Panc1 (cell line): ENCODE data around the gene LRMDA. TPM values are rescaled to one million over a fixed set of nuclear protein-coding genes. Genes with fewer than 3 reads are reported as not detected.

Experiments used
- ATAC-seq: fragments of 200-7000 bp; cut with Tn5 transposase; 2 replicates; pipeline ENCODE4 v1.9.1; 2020; ENCODE audit warnings: mild to moderate bottlenecking, moderate library complexity
- BruUV-seq: library from RNA; stranded (reverse); fragments of 400-500 nt; replicated peaks from 2 replicates; lab custom pipeline; 2021; lab: Mats Ljungman, UMichigan
- CTCF ChIA-PET: fragments of 300-600 bp; sonication (Branson Sonifier 250); formaldehyde crosslinking; loops from one replicate; lab custom pipeline; 2022; ENCODE audit warnings: antibody characterized with exemption; lab: Charles Lee
- POLR2A ChIA-PET: fragments of 300-600 bp; sonication (Branson Sonifier 250); formaldehyde crosslinking; loops from one replicate; lab custom pipeline; 2022; ENCODE audit warnings: antibody characterized with exemption; lab: Charles Lee
- DNase-seq: peaks from one replicate; pipeline ENCODE4 v3.0.0-alpha.2; 2010; ENCODE audit warnings: low read depth, low spot score
- H3K27ac ChIP-seq: 2 replicates; pipeline ENCODE4 v1.5.1; 2011; ENCODE audit warnings: mild to moderate bottlenecking, low read length, inconsistent platforms
- H3K27me3 ChIP-seq: fragments of 200-500 bp; sonication (Bioruptor generic); 2 replicates; pipeline ENCODE4 v1.6.0; 2014; ENCODE audit warnings: low read length, inconsistent platforms; ENCODE audit not compliant: control insufficient read depth, insufficient read depth
- H3K36me3 ChIP-seq: fragments of 200-500 bp; sonication (Bioruptor generic); 2 replicates; pipeline ENCODE4 v1.5.1; 2014; ENCODE audit warnings: inconsistent platforms, mild to moderate bottlenecking, low read length, moderate library complexity; ENCODE audit not compliant: control insufficient read depth, insufficient read depth
- H3K4me1 ChIP-seq: 2 replicates; pipeline ENCODE4 v1.5.1; 2011; ENCODE audit warnings: inconsistent platforms, mild to moderate bottlenecking, low read length, moderate library complexity; ENCODE audit not compliant: control insufficient read depth, insufficient read depth
- H3K4me3 ChIP-seq, 2 experiments: 2 replicates each; pipeline ENCODE4 v1.5.1; 2011 to 2012; ENCODE audit warnings: low read depth in 2 of 2, low read length in 2 of 2, mild to moderate bottlenecking in 2 of 2, inconsistent platforms in 1 of 2, moderate library complexity in 1 of 2
- H3K9me3 ChIP-seq: fragments of 200-500 bp; sonication (Bioruptor generic); 2 replicates; pipeline ENCODE4 v1.5.1; 2014; ENCODE audit warnings: low read depth, mild to moderate bottlenecking, inconsistent platforms, low read length, moderate library complexity; ENCODE audit not compliant: control insufficient read depth, insufficient read depth
- CTCF ChIP-seq: fragments of 450-650 bp; IDR thresholded peaks from 2 replicates; pipeline ENCODE4 v1.5.1; 2017; ENCODE audit warnings: mild to moderate bottlenecking
- POLR2AphosphoS5 ChIP-seq: IDR thresholded peaks from 2 replicates; pipeline ENCODE4 v1.6.1; 2012; ENCODE audit warnings: mild to moderate bottlenecking, low read depth, low read length, moderate library complexity
- REST ChIP-seq, 2 experiments: IDR thresholded peaks; 2 replicates each; pipeline ENCODE4 v1.6.1; 2011 to 2012; ENCODE audit warnings: low read depth in 2 of 2, control low read depth in 1 of 2, low read length in 1 of 2, mild to moderate bottlenecking in 1 of 2, moderate library complexity in 1 of 2; ENCODE audit not compliant: insufficient read depth in 1 of 2
- SIN3A ChIP-seq: IDR thresholded peaks from 2 replicates; pipeline ENCODE4 v1.6.1; 2012; ENCODE audit warnings: low read depth, mild to moderate bottlenecking, low read length, moderate library complexity, borderline replicate concordance; ENCODE audit not compliant: insufficient read depth
- TCF7L2 ChIP-seq: IDR thresholded peaks from 2 replicates; pipeline ENCODE4 v1.6.1; 2011; ENCODE audit warnings: mild to moderate bottlenecking, low read depth, low read length, inconsistent platforms
- in situ Hi-C: cut with HindIII; loops from 2 replicates; pipeline ENCODE4 v1.10.0; 2016; ENCODE audit warnings: low sequenced_read_pairs, low pct_unique_long_range_greater_than_20kb
- intact Hi-C: fragments of 100-400 bp; cut with micrococcal nuclease; formaldehyde crosslinking; loops from one replicate; pipeline ENCODE4 v1.10.0; 2022; ENCODE audit not compliant: unreplicated experiment
- total RNA-seq: library from RNA; stranded (reverse); gene quantifications from one replicate; pipeline ENCODE4 v1.2.1, GENCODE V29; 2021; ENCODE audit not compliant: unreplicated experiment

LRMDA gene
- total RNA-seq, 1 experiment from 2014 or later, result 1.2 TPM

GRCh38 chr10:75553550-75553949 is 122.1 kb downstream of the LRMDA start:
- POLR2A ChIA-PET, result no interaction called here
- H3K36me3 ChIP-seq, result no peaks in the 10 kb centered on the region
- H3K27ac ChIP-seq, result no peak overlapping the region
- TF ChIP-seq TCF7L2, result no peak
- no peak for TF ChIP-seq CTCF
- no peak for TF ChIP-seq SIN3A
- TF ChIP-seq POLR2AphosphoS5, result no peak
- TF ChIP-seq REST (IDR thresholded peaks at IDR 0.05; ENCODE audit: insufficient read depth in 1 of 2, low read depth in 2 of 2, low read length in 1 of 2), result no peak
- BruUV-seq, result no TSS peak
- no peaks in the 10 kb centered on the region for H3K27me3 ChIP-seq
- H3K4me3 ChIP-seq, result no peak overlapping the region
- intact Hi-C loops (no loop called here), in situ Hi-C loops (no loop called here)
- no peak for ATAC-seq
- CTCF ChIA-PET, result no interaction called here
- DNase-seq, result no peak
- H3K4me1 ChIP-seq, result no peaks in the 10 kb centered on the region
- H3K9me3 ChIP-seq, result 0 out of 2 replicates have a peak, but pooled peaks cover 3% of the 10 kb centered on the region

GRCh38 chr10:75555323-75555722 is 123.9 kb downstream of the LRMDA start:
- H3K27me3 ChIP-seq, result no peaks in the 10 kb centered on the region
- ChIA-PET CTCF (no interaction called here), POLR2A (interaction anchor here (0.6 kb wide), 1 partner anchor 750 kb away, joined by 3 read pairs; no protein-coding TSS in a partner anchor)
- H3K4me3 ChIP-seq, result no peak overlapping the region
- 0 out of 2 replicates have a peak, but pooled peaks cover 3% of the 10 kb centered on the region for H3K9me3 ChIP-seq
- BruUV-seq, result no TSS peak
- H3K4me1 ChIP-seq, result no peaks in the 10 kb centered on the region
- no peaks in the 10 kb centered on the region for H3K36me3 ChIP-seq
- ATAC-seq (no peak), DNase-seq (no peak)
- TF ChIP-seq CTCF (no peak), POLR2AphosphoS5 (no peak), TCF7L2 (no peak), SIN3A (no peak), REST (IDR thresholded peaks at IDR 0.05; ENCODE audit: insufficient read depth in 1 of 2, low read depth in 2 of 2, low read length in 1 of 2) (no peak)
- intact Hi-C loops, result no loop called here
- H3K27ac ChIP-seq, result no peak overlapping the region
- in situ Hi-C loops, result no loop called here
